CD4-positive, alpha-beta T cell treated with Interleukin-21 for 1 hour (primary cell): ENCODE measurements around the gene RECK.
A peak's percentile ranks its signal among the peaks of the same experiment; 100 is the strongest.

Experiments
- DNase-seq: peaks from one replicate; pipeline ENCODE4 v3.0.0-alpha.2; 2020

RECK gene

DNA sequence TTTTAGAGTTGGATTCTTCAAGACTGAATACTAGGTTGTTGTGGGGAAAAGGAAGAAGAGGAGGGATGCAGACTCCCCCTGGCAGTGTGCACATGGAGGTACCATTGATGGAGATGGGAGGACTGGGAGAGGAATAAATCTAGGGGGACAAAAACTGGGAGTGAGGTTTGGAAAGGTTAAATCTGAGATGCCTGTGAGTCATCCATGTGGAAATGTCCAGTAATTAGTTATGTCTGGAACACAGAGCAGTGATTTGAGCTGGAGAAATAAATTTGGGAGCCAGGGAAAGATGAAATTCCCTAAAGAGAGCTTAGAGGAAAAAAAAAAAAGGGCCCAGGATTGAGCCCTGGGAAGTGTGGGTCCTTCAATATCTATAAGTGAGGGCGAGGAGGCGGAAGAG lies 124.5 kb downstream of the RECK start:
- DNase-seq = no peak

DNA sequence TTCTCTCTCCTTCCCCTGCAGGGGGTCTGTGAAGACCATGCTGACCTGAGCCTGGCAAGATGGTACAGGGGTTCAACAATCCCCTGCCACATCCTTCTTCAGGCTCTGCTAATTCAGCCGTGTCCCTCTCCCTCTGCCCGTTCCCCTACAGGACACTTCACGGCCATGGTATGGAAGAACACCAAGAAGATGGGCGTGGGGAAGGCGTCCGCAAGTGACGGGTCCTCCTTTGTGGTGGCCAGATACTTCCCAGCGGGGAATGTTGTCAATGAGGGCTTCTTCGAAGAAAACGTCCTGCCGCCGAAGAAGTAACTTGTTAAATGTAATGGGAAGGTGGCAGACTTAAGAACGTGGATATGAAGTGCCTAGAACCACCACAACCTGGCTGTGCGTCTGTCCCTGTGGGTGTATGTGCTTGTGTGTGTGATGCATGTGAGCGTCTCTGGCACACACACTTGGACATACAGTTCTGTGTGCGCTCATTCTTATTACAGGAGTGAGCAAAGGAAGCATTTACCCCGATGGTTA lies 125.6 kb downstream of the RECK start:
- no peak for DNase-seq

- DNase-seq = no peak
These were observed 126.5 kb downstream of the RECK start for GRCh38 chr9:36163049-36163785.

DNA sequence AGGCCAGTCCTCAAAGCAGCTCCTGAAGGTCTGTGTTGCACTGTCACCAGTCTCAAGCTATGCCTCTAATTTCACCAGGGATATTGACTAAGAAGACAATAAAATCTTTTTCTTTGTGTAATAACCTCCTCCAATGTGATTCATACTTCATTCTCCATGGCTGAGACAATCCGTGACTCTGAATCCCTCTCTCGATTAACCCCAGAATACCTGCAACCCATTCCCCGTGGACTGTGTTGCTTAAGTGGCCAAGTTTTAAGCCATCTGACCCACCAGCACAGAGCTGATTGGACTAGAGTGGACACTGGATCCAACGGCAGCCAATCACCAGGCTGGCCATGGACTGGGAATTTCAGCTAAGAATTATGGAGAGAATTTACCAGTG lies 127.1 kb downstream of the RECK start:
- no peak for DNase-seq

DNA sequence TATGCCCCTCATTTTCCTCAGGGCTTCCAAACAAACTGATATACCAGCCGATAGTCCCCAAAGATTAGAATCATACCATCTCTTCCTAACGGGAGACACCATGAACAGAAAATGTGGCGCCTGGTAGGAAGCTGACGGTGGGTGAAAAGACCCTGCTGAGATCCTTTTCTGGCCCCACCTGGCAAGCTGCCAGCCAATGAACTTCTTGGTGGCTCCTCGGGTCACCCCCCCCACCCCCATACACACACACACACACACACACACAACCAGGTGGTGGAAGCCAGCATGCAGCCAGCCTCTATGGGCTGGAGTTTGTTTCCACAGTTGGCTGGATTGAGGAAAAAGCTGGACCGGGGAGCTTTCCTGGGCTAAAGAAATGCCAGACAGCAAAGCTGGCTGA lies 127.7 kb downstream of the RECK start:
- DNase-seq = no peak

DNA sequence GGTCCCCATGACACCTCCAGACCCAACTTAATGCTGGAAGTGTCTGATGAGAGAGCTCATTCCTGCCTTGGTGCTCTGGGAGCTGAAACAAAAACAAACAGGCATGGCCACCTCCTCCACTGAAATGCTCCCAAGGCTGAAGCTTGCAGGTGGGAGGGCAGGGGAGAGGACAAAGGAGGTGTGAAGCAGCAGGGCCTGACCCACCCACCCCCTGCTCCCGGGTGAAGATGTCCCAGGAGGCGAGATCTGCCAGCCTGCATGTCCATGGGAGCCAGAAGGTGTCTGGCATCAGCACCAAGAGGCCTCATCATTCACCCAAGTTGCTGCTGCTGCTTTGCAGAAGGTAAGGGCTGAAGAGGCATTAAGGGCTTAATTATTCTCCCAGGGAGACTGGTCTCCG lies 128.3 kb downstream of the RECK start:
- no peak for DNase-seq

- no peak for DNase-seq
These were observed 129.1 kb downstream of the RECK start for GRCh38 chr9:36165826-36166167.

- DNase-seq = peak; percentile 86
These were observed 129.6 kb downstream of the RECK start for GRCh38 chr9:36166168-36166927.

- no peak for DNase-seq
These were observed 132.5 kb downstream of the RECK start, which contains the start of gene CCIN for GRCh38 chr9:36169166-36169565. Gene CCIN, plus strand, starts transcription at chr9:36169388. Its CDS starts 115 bp downstream, at chr9:36169503.

DNA sequence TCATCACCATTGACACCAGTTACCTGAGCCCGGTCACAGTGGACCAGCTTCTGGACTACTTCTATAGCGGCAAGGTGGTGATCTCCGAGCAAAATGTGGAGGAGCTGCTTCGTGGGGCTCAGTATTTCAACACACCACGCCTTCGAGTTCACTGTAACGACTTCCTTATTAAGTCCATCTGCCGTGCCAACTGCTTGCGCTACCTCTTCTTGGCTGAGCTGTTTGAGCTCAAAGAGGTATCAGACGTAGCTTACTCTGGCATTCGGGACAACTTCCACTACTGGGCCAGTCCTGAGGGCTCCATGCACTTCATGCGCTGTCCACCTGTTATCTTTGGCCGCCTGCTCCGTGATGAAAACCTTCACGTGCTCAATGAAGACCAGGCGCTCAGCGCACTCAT lies 133.0 kb downstream of the RECK start:
- DNase-seq = no peak

- no peak for DNase-seq
These were observed 133.8 kb downstream of the RECK start for GRCh38 chr9:36170531-36170930.

- no peak for DNase-seq
These were observed 137.1 kb downstream of the RECK start for GRCh38 chr9:36173861-36174260.
